ENCODE measurements around the gene COX4I2.

DNA sequence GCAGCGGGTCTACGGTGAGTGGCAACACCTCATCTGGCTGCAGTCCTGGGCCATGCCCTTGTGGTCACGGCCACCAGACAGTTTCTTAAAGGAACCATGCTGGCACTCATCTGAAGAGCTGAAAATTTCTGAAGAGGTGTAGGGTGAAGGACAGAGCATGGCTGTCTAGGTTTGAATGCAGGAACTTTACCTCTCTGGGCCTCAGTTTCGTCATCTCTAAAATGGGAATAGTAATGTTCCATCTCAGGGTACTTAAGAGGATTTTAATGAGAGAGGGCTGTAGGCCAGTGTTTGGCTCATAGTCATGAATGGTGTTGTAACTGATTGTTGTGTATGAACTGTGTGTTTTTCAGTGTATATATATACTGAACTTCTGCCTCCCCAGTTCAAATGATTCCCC lies 5.8 kb downstream of the COX4I2 start:
- TF ChIP-seq, protein P1, sequence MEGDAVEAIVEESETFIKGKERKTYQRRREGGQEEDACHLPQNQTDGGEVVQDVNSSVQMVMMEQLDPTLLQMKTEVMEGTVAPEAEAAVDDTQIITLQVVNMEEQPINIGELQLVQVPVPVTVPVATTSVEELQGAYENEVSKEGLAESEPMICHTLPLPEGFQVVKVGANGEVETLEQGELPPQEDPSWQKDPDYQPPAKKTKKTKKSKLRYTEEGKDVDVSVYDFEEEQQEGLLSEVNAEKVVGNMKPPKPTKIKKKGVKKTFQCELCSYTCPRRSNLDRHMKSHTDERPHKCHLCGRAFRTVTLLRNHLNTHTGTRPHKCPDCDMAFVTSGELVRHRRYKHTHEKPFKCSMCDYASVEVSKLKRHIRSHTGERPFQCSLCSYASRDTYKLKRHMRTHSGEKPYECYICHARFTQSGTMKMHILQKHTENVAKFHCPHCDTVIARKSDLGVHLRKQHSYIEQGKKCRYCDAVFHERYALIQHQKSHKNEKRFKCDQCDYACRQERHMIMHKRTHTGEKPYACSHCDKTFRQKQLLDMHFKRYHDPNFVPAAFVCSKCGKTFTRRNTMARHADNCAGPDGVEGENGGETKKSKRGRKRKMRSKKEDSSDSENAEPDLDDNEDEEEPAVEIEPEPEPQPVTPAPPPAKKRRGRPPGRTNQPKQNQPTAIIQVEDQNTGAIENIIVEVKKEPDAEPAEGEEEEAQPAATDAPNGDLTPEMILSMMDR (IDR thresholded peaks at IDR 0.05) = no peak
- no peak for TF ChIP-seq POLR2A (IDR thresholded peaks at IDR 0.05)

Data from breast epithelium (tissue), 3 donors.